ENCODE data around the gene HSDL2. TPM values are rescaled to one million over a fixed set of nuclear protein-coding genes. Genes with fewer than 3 reads are reported as not detected.

Gene HSDL2
- 22.9 to 27.3 TPM (median 25.3 TPM) in 5 replicates for total RNA-seq (2022; extraction: Qiagen RNA extraction)

DNA sequence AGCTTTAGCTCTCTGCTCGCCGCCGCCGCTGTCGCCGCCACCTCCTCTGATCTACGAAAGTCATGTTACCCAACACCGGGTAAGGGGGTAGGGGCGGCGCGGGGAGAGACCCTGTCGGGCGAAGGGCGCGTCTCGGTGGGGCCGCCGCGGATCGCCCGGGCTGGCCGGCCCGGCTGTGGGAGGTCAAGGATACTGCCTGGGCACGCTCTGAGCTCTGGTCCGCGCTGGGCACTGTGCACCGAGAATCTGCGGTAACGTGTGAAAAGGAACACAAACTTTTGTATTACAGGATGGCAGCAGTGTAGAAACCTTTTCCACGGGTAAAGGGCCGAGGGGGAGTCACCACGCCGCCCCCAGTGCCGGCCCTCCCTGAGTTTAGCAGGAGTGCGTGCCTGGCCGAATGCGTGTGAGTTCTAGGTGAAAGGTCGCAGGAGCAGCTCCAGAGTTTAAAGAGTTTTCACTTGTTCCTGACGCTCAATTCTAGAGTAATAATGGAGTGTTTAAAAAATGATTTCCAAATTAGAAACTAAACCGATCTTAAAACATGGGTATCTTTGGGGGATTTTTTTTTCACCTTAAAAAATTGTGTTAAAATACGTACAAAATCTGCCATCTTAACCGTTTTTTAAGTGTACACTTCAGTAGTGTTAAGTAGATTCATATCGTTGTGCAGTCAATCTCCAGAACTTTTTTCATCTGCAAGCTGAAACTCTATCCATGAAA is at the start of gene HSDL2:
Gene HSDL2, plus strand, starts transcription at position 7 of the 723 bp plus-strand sequence. Its CDS starts 56 bp downstream, at position 63.

GRCh38 chr9:112332977-112333638 is 46.8 kb upstream of the HSDL2 start, which contains the start of gene PTBP3:
Gene PTBP3, minus strand, starts transcription at chr9:112333619. Its CDS starts 35,754 bp downstream, at chr9:112297865.

GRCh38 chr9:112486221-112487007 is 106.5 kb downstream of the HSDL2 start, which contains the start of gene KIAA1958:
Gene KIAA1958, plus strand, starts transcription at chr9:112486827. Its CDS starts 87,254 bp downstream, at chr9:112574081.

Other genes with a start within 250 kb of the HSDL2 start
- gene SUSD1, start 204.8 kb upstream of the HSDL2 start, total RNA-seq (2022; extraction: Qiagen RNA extraction): 12.9 to 14.8 TPM (median 13.2 TPM) in 5 replicates
- 24.6 to 34.0 TPM (median 31.4 TPM) in 5 replicates for gene PTBP3, start 46.5 kb upstream of the HSDL2 start, total RNA-seq (2022; extraction: Qiagen RNA extraction)
- 1.2 to 2.9 TPM (median 2.3 TPM) in 5 replicates for gene KIAA1958, start 106.7 kb downstream of the HSDL2 start, total RNA-seq (2022; extraction: Qiagen RNA extraction)